SK-N-SH treated with all-trans-retinoic acid at 6 μM for 48 hours (cell line): ENCODE results near the gene CTCF.

Experiments used
- ATAC-seq: fragments of 200-7000 bp; cut with Tn5 transposase; 3 replicates; pipeline ENCODE4 v1.9.1; 2020; ENCODE audit warnings: mild to moderate bottlenecking, moderate library complexity
- ARNTL ChIP-seq: fragments of 450-650 bp; formaldehyde crosslinking; IDR thresholded peaks from 2 replicates; pipeline ENCODE4 v1.5.0; 2020; ENCODE audit warnings: low read depth, mild to moderate bottlenecking, moderate library complexity, borderline replicate concordance
- BACH2 ChIP-seq: fragments of 250-450 bp; sonication (Bioruptor Pico); IDR thresholded peaks from 2 replicates; pipeline ENCODE4 v1.9.0; 2021; ENCODE audit warnings: mild to moderate bottlenecking, borderline replicate concordance
- CREB5 ChIP-seq: fragments of 250-450 bp; sonication (Bioruptor Pico); IDR thresholded peaks from 2 replicates; pipeline ENCODE4 v1.5.1; 2020; ENCODE audit warnings: low read depth, mild to moderate bottlenecking, moderate library complexity
- CSDC2 ChIP-seq: fragments of 250-450 bp; sonication (Bioruptor Pico); IDR thresholded peaks from 2 replicates; pipeline ENCODE4 v1.5.0; 2020; ENCODE audit warnings: mild to moderate bottlenecking, moderate library complexity
- CSRNP3 ChIP-seq: fragments of 250-450 bp; sonication (Bioruptor Pico); IDR thresholded peaks from 2 replicates; pipeline ENCODE4 v1.5.1; 2021; ENCODE audit warnings: mild to moderate bottlenecking, moderate library complexity
- ESRRG ChIP-seq: fragments of 250-450 bp; sonication (Bioruptor Pico); IDR thresholded peaks from 2 replicates; pipeline ENCODE4 v1.6.1; 2021; ENCODE audit warnings: mild to moderate bottlenecking
- GLIS3 ChIP-seq: fragments of 250-450 bp; sonication (Bioruptor Pico); IDR thresholded peaks from 2 replicates; pipeline ENCODE4 v1.5.0; 2020; ENCODE audit warnings: mild to moderate bottlenecking, moderate library complexity
- ISL1 ChIP-seq: fragments of 250-450 bp; sonication (Bioruptor Pico); IDR thresholded peaks from 2 replicates; pipeline ENCODE4 v2.1.2; 2022; ENCODE audit warnings: mild to moderate bottlenecking, moderate library complexity
- PATZ1 ChIP-seq: fragments of 250-450 bp; sonication (Bioruptor Pico); IDR thresholded peaks from 2 replicates; pipeline ENCODE4 v1.8.0; 2020; ENCODE audit warnings: mild to moderate bottlenecking, moderate library complexity, borderline replicate concordance
- POU6F1 ChIP-seq: fragments of 250-450 bp; sonication (Bioruptor Pico); IDR thresholded peaks from 2 replicates; pipeline ENCODE4 v1.8.0; 2021; ENCODE audit warnings: low read depth, mild to moderate bottlenecking, moderate library complexity, borderline replicate concordance
- PPARA ChIP-seq: fragments of 250-450 bp; sonication (Bioruptor Pico); IDR thresholded peaks from 2 replicates; pipeline ENCODE4 v1.5.0; 2020; ENCODE audit warnings: mild to moderate bottlenecking, borderline replicate concordance
- RARB ChIP-seq: fragments of 250-450 bp; sonication (Bioruptor Pico); IDR thresholded peaks from 2 replicates; pipeline ENCODE4 v1.8.0; 2021; ENCODE audit warnings: mild to moderate bottlenecking, moderate library complexity
- SNAI2 ChIP-seq: fragments of 250-450 bp; sonication (Bioruptor Pico); IDR thresholded peaks from 2 replicates; pipeline ENCODE4 v1.5.0; 2020; ENCODE audit warnings: mild to moderate bottlenecking, moderate library complexity
- TCF4 ChIP-seq: fragments of 250-450 bp; sonication (Bioruptor Pico); IDR thresholded peaks from 2 replicates; pipeline ENCODE4 v1.8.0; 2021; ENCODE audit warnings: mild to moderate bottlenecking, moderate library complexity, borderline replicate concordance
- TOX ChIP-seq: fragments of 250-450 bp; sonication (Bioruptor Pico); IDR thresholded peaks from 2 replicates; pipeline ENCODE4 v1.8.0; 2021; ENCODE audit warnings: mild to moderate bottlenecking, moderate library complexity, borderline replicate concordance
- TSHZ2 ChIP-seq: fragments of 250-450 bp; sonication (Bioruptor Pico); IDR thresholded peaks from 2 replicates; pipeline ENCODE4 v1.5.0; 2020; ENCODE audit warnings: mild to moderate bottlenecking, moderate library complexity
- ZFP3 ChIP-seq: fragments of 250-450 bp; sonication (Bioruptor Pico); IDR thresholded peaks from 2 replicates; pipeline ENCODE4 v1.5.0; 2020; ENCODE audit warnings: mild to moderate bottlenecking, moderate library complexity
- ZFP30 ChIP-seq: fragments of 450-650 bp; formaldehyde crosslinking; IDR thresholded peaks from 2 replicates; pipeline ENCODE4 v1.5.0; 2022; ENCODE audit warnings: mild to moderate bottlenecking, moderate library complexity
- ZNF565 ChIP-seq: fragments of 450-650 bp; formaldehyde crosslinking; conservative IDR thresholded peaks from 2 replicates; pipeline ENCODE4 v1.5.0; 2020; ENCODE audit warnings: low read depth, mild to moderate bottlenecking, moderate library complexity
- ZNF70 ChIP-seq: fragments of 450-650 bp; formaldehyde crosslinking; IDR thresholded peaks from 2 replicates; pipeline ENCODE4 v1.5.0; 2020; ENCODE audit warnings: mild to moderate bottlenecking, moderate library complexity
- ZNF8 ChIP-seq: fragments of 450-650 bp; formaldehyde crosslinking; IDR thresholded peaks from 2 replicates; pipeline ENCODE4 v1.5.0; 2020; ENCODE audit warnings: mild to moderate bottlenecking, moderate library complexity

Gene CTCF

GRCh38 chr16:67668495-67669157 is 106.3 kb downstream of the CTCF start:
- TF ChIP-seq GLIS3 (CRISPR knock-in tag) (no peak), ZNF8 (no peak), CSRNP3 (CRISPR knock-in tag) (no peak), ISL1 (CRISPR knock-in tag) (no peak), ZFP30 (CRISPR knock-in tag) (no peak), ZNF565 (CRISPR knock-in tag) (no peak), TSHZ2 (CRISPR knock-in tag) (no peak), PATZ1 (CRISPR knock-in tag) (no peak), TOX (CRISPR knock-in tag) (no peak), RARB (no peak), ZFP3 (CRISPR knock-in tag) (no peak), POU6F1 (CRISPR knock-in tag) (no peak), ZNF70 (CRISPR knock-in tag) (no peak), CSDC2 (CRISPR knock-in tag) (no peak), PPARA (CRISPR knock-in tag) (no peak), BACH2 (CRISPR knock-in tag) (no peak)
- ATAC-seq, result no peak

- TF ChIP-seq ZFP30 (CRISPR knock-in tag) (no peak), ESRRG (CRISPR knock-in tag) (no peak), ARNTL (no peak), ZNF565 (CRISPR knock-in tag) (no peak), ZNF70 (CRISPR knock-in tag) (no peak), ZNF8 (no peak), TCF4 (CRISPR knock-in tag) (no peak), PATZ1 (CRISPR knock-in tag) (no peak), SNAI2 (CRISPR knock-in tag) (no peak), TSHZ2 (CRISPR knock-in tag) (no peak), CSRNP3 (CRISPR knock-in tag) (no peak), CSDC2 (CRISPR knock-in tag) (no peak), GLIS3 (CRISPR knock-in tag) (no peak), TOX (CRISPR knock-in tag) (no peak), CREB5 (no peak)
- ATAC-seq, result no peak
Observed at GRCh38 chr16:67669499-67670101, 107.3 kb downstream of the CTCF start.
